Astrocyte (in vitro differentiated cells and primary cell): ENCODE results near the gene SPATC1L.

Experiments
- CTCF ChIP-seq: IDR thresholded peaks from 2 replicates; pipeline ENCODE4 v1.5.1; 2011; ENCODE audit warnings: low read depth, mild to moderate bottlenecking, inconsistent platforms, low read length, moderate library complexity; ENCODE audit not compliant: insufficient read depth
- EZH2 ChIP-seq: IDR thresholded peaks from 2 replicates; pipeline ENCODE4 v1.6.1; 2012; ENCODE audit warnings: mild to moderate bottlenecking, low read length, inconsistent platforms; ENCODE audit not compliant: insufficient read depth

- TF ChIP-seq CTCF (no peak), EZH2 (no peak)
Measured at GRCh38 chr21:46207006-46207919, 23.0 kb upstream of the SPATC1L start.
